ENCODE data around the gene CALM3. TPM values are rescaled to one million over a fixed set of nuclear protein-coding genes. Genes with fewer than 3 reads are reported as not detected.

Gene CALM3
- total and polyA plus RNA-seq, 2 experiments from 2014 or later: 148 to 215 TPM

- no peak overlapping the region for H3K27ac ChIP-seq (ENCODE audit: low read depth)
- H3K9me2 ChIP-seq (ENCODE audit: insufficient read depth): no peaks in the 10 kb centered on the region
- H3K36me3 ChIP-seq (ENCODE audit: insufficient read depth): no peaks in the 10 kb centered on the region
- ATAC-seq (peak; percentile 6), DNase-seq (ENCODE audit: low spot score) (peak; percentile 78)
- peaks cover 23% of the 10 kb centered on the region for H3K4me1 Mint-ChIP-seq
- peaks cover 26% of the 10 kb centered on the region for H3K27me3 Mint-ChIP-seq (ENCODE audit: insufficient read depth, low read depth, poor library complexity)
- peaks cover 20% of the 10 kb centered on the region for H3K4me1 ChIP-seq (ENCODE audit: insufficient read depth)
- H3F3A ChIP-seq (replicated peaks; ENCODE audit: low read depth): peaks cover 11% of the 10 kb centered on the region
- no peaks in the 10 kb centered on the region; the same call in 2 of the 3 replicates for H3K36me3 Mint-ChIP-seq (ENCODE audit: low read depth)
- no peak for TF ChIP-seq EZH2 (IDR thresholded peaks at IDR 0.05; ENCODE audit: low read depth, unreplicated experiment)
- no peak for TF ChIP-seq CREB1 (CRISPR knock-in tag; IDR thresholded peaks at IDR 0.05; ENCODE audit: low read depth)
- TF ChIP-seq REST (IDR thresholded peaks at IDR 0.05; ENCODE audit: unreplicated experiment): no peak
- TF ChIP-seq ZNF114 (CRISPR knock-in tag; IDR thresholded peaks at IDR 0.05): no peak
- TF ChIP-seq EZH2phosphoT487 (IDR thresholded peaks at IDR 0.05; ENCODE audit: unreplicated experiment): no peak
- TF ChIP-seq NANOG (IDR thresholded peaks at IDR 0.05; ENCODE audit: borderline replicate concordance): no peak
- no peak for TF ChIP-seq ETS1 (IDR thresholded peaks at IDR 0.05)
- TF ChIP-seq ZNF331 (CRISPR knock-in tag; IDR thresholded peaks at IDR 0.05; ENCODE audit: low read depth): no peak
- no peak for TF ChIP-seq POLR2AphosphoS5 (IDR thresholded peaks at IDR 0.05; ENCODE audit: low read depth)
- TF ChIP-seq JUNB (IDR thresholded peaks at IDR 0.05; ENCODE audit: unreplicated experiment): no peak
- TF ChIP-seq STAT1 (IDR thresholded peaks at IDR 0.05; ENCODE audit: unreplicated experiment): no peak
- TF ChIP-seq ZNF462 (CRISPR knock-in tag; IDR thresholded peaks at IDR 0.05): no peak
- no peak for TF ChIP-seq CTCF (conservative IDR thresholded peaks at IDR 0.05; ENCODE audit: low read depth in 2 of 2)
- H3K27me3 ChIP-seq (ENCODE audit: insufficient read depth): peaks cover 30% of the 10 kb centered on the region
- H3K4me3 ChIP-seq: peak overlapping the region; percentile 82
- no peaks in the 10 kb centered on the region for H3K79me2 ChIP-seq (replicated peaks; ENCODE audit: insufficient read depth)
- no peaks in the 10 kb centered on the region for H4K20me1 ChIP-seq (replicated peaks; ENCODE audit: insufficient read depth)
- H3K9me3 Mint-ChIP-seq: no peaks in the 10 kb centered on the region; the same call in 1 of the 3 replicates
- peak overlapping the region; percentile 76 for H3K4me3 Mint-ChIP-seq
- no peak overlapping the region for H3K27ac Mint-ChIP-seq
- H2AFZ ChIP-seq: 0 out of 2 replicates have a peak overlapping the region, but pooled peaks have one; percentile 90
- H3K4me2 ChIP-seq: peak overlapping the region; percentile 96
Measured at GRCh38 chr19:46660008-46660517, 58.9 kb downstream of the CALM3 start.

All from GM23338 (cell line).